Left ventricle myocardium inferior (tissue), 1 donor: Measurements from ENCODE around the gene RPS2. TPM values are rescaled to one million over a fixed set of nuclear protein-coding genes. Genes with fewer than 3 reads are reported as not detected.
"Not testable (repeated sequence)": the region's sequence is repeated elsewhere in the genome, so short reads cannot be mapped to it uniquely, and the experiment has no call there.

Source experiments
- DNase-seq: peaks from one replicate; pipeline ENCODE4 v3.0.0-alpha.2; 2020
- H3K27ac ChIP-seq: fragments of 200-600 bp; replicated peaks from 2 replicates; pipeline ENCODE4 v1.8.0; 2021
- H3K27me3 ChIP-seq: fragments of 200-600 bp; 2 replicates; pipeline ENCODE4 v1.8.0; 2021; ENCODE audit warnings: low read depth
- H3K36me3 ChIP-seq: fragments of 200-600 bp; 2 replicates; pipeline ENCODE4 v1.8.0; 2021
- H3K4me1 ChIP-seq: fragments of 200-600 bp; 2 replicates; pipeline ENCODE4 v1.8.0; 2021
- H3K4me3 ChIP-seq: fragments of 200-600 bp; 2 replicates; pipeline ENCODE4 v1.8.0; 2021; ENCODE audit warnings: mild to moderate bottlenecking, moderate library complexity
- H3K9me3 ChIP-seq: fragments of 200-600 bp; replicated peaks from 2 replicates; pipeline ENCODE4 v1.8.0; 2021
- intact Hi-C: fragments of 100-400 bp; cut with micrococcal nuclease; formaldehyde crosslinking; loops from one replicate; pipeline ENCODE4 v1.11.0; 2022
- total RNA-seq: library from RNA; stranded (reverse); fragmentation: NEBNext Ultra II Directional; extraction: Animal tissue kit (Norgen Biotek cat#: 25700); gene quantifications from one replicate; pipeline ENCODE4 v1.2.1, GENCODE V29; 2021
- TF ChIP-seq, protein P1 (sequence below): fragments of 200-600 bp; IDR thresholded peaks from 2 replicates; pipeline ENCODE4 v1.8.0; 2021; ENCODE audit warnings: antibody characterized with exemption, mild to moderate bottlenecking, borderline replicate concordance
- donor health status: DM: no; HTN: yes; CAD: no; lungs with severe emphysema.

Gene RPS2
- total RNA-seq, 1 donor from 2014 or later, result 753 TPM

DNA sequence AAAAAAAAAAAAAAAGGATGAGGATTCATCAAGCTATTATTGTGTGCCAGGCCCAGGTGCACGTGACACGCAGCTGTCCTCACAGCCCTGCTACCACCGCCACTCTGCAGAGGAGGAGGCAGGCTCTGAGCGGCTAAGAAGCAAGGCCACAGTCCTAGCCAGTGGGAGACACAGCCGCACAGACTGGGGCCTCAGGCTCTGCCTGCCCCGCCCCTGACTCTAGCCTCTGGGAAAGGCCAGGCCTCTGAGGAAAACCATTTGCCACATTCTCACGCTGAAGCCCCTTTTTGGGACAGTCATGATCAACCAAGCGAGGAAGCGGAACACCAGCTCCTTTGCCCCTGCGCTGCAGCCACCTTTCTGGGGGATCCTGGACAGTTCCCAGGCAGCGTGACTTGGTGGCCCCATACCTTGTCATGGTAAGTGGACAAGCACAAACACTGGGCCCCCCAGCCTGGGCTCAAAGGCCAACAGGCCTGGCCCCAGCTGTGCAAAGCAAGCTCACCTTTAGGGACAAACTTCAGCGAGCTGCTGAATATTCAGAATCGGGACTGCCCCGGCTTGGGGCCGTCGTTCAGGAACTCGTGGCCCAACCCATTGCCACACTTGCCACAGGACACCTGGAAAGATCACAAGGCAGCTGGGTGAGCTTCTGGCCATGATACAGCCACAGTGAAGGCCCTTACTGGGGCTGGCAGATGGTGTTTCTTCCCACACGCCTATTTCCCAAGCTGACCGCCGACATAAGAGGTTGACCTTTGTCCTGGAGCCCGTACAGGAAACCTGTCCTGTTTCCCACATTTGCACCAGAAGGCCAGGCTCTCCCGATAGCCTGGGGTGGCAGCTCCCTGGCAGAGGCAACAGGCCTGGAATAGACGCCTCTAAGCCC lies 24.1 kb downstream of the RPS2 start:
- Histone ChIP-seq H3K27ac (no peak overlapping the region), H3K9me3 (no peaks in the 10 kb centered on the region), H3K4me1 (peaks cover 27% of the 10 kb centered on the region), H3K36me3 (peaks cover 37% of the 10 kb centered on the region), H3K27me3 (no peaks in the 10 kb centered on the region), H3K4me3 (no peak overlapping the region)
- intact Hi-C loops, result no loop called here
- DNase-seq, result no peak
- TF ChIP-seq, protein P1, sequence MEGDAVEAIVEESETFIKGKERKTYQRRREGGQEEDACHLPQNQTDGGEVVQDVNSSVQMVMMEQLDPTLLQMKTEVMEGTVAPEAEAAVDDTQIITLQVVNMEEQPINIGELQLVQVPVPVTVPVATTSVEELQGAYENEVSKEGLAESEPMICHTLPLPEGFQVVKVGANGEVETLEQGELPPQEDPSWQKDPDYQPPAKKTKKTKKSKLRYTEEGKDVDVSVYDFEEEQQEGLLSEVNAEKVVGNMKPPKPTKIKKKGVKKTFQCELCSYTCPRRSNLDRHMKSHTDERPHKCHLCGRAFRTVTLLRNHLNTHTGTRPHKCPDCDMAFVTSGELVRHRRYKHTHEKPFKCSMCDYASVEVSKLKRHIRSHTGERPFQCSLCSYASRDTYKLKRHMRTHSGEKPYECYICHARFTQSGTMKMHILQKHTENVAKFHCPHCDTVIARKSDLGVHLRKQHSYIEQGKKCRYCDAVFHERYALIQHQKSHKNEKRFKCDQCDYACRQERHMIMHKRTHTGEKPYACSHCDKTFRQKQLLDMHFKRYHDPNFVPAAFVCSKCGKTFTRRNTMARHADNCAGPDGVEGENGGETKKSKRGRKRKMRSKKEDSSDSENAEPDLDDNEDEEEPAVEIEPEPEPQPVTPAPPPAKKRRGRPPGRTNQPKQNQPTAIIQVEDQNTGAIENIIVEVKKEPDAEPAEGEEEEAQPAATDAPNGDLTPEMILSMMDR, result no peak

DNA sequence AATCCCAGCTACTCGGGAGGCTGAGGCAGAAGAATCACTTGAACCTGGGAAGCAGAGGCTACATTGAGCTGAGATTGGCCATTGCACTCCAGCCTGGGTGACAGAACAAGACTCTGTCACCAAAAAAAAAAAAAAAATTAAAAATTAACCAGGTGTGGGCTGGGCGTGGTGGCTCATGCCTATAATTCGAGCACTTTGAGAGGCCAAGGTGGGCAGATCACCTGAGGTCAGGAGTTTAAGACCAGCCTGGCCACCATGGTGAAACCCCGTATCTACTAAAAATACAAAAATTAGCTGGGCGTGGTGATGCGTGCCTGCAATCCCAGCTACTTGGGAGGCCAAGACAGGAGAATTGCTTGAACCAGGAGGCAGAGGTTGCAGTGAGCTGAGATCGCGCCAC lies 24.8 kb downstream of the RPS2 start:
- H3K27me3 ChIP-seq, H3K4me3 ChIP-seq, H3K9me3 ChIP-seq, intact Hi-C loops, H3K27ac ChIP-seq, DNase-seq: not testable (repeated sequence)
- Histone ChIP-seq H3K4me1 (peaks cover 27% of the 10 kb centered on the region), H3K36me3 (peaks cover 37% of the 10 kb centered on the region)

- Histone ChIP-seq H3K9me3 (no peaks in the 10 kb centered on the region), H3K36me3 (peaks cover 37% of the 10 kb centered on the region), H3K27ac (no peak overlapping the region), H3K27me3 (no peaks in the 10 kb centered on the region), H3K4me3 (no peak overlapping the region), H3K4me1 (peaks cover 24% of the 10 kb centered on the region)
- TF ChIP-seq, protein P1, result no peak
- intact Hi-C loops, result no loop called here
- no peak for DNase-seq
Measured at GRCh38 chr16:1938910-1939309, 25.7 kb downstream of the RPS2 start.

DNA sequence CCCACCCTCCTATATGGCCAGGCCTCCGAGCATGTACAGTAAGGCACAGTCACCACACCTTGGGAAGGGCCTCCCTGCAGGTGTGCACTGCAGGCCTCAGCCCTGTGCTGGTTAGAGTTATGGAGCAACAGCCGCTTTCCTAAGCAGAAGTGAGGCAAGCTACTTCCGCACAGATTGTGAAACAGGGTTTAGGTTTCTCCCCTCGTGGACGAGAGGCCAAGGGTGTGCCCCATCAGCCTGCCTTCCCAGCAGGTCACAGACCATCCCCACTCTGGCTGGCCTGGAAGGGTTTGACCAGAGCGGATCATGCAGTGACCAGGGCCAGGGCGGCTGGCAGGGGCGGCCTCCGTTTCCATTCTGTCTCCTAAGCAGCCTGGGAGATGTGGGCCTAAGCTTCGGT lies 26.3 kb downstream of the RPS2 start:
- Histone ChIP-seq H3K9me3 (no peaks in the 10 kb centered on the region), H3K4me3 (no peak overlapping the region), H3K4me1 (peaks cover 19% of the 10 kb centered on the region), H3K36me3 (peaks cover 37% of the 10 kb centered on the region), H3K27me3 (no peaks in the 10 kb centered on the region), H3K27ac (no peak overlapping the region)
- no peak for DNase-seq
- TF ChIP-seq, protein P1, result no peak
- intact Hi-C loops, result no loop called here

DNA sequence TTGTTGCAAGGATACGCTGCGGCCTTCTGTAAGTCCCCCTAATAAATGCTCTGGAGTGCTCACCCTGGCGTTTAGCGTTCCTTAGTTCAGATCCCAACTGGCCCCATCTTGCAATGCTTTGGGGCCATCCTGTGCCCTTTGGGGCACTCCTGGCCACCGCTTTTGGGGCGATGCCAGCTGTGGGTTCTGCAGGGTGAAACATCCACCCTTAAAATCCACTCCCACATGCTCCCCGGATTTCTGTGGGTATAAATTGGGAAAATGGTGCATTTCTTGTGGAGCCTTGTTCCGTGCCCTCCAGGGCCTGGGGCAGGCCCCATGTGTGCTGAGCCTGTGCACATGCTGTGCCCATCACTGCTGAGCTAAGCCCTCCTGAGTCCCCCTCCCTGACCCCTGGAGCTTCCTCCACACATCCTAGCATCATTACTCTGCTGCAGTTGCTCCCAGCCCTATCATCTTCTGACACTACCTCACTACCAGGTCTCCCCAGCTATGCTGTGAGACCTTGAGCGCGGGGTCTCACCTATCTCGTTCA lies 27.6 kb downstream of the RPS2 start:
- H3K9me3 ChIP-seq, result no peaks in the 10 kb centered on the region
- no peaks in the 10 kb centered on the region for H3K27me3 ChIP-seq
- intact Hi-C loops, result no loop called here
- H3K36me3 ChIP-seq, result peaks cover 37% of the 10 kb centered on the region
- no peak overlapping the region for H3K27ac ChIP-seq
- peaks cover 8% of the 10 kb centered on the region for H3K4me1 ChIP-seq
- H3K4me3 ChIP-seq, result no peak overlapping the region
- TF ChIP-seq, protein P1, result no peak
- DNase-seq, result no peak

DNA sequence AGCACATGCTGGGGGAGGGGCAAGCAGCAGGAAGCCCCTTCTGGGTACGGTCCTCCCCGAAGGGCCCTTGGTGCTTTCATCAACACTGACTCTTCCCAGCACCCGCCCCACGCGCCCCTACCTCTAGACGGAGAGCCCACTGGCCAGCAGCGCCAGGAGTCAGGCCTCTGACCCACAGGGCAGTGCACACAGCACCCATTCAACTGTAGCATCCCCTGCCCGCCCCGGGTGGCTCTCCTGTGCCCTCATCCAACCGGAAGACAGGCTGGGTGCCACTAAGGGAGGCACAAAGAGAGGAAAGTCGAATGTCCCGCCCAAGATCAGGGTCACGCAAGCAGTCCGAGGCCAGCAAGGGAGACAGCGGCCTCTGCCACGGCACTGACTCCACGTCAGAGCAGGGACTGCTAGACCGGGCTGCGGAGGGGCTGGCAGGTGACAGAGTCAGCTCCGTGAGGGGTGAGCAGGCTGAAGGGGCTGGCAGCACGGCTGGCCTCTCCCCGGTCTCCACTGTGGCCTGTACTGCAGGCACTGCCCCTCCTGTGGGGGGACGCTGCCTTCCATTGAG lies 31.4 kb downstream of the RPS2 start:
- Histone ChIP-seq H3K9me3 (no peaks in the 10 kb centered on the region), H3K27me3 (no peaks in the 10 kb centered on the region), H3K27ac (no peak overlapping the region), H3K4me3 (no peak overlapping the region), H3K36me3 (peaks cover 8% of the 10 kb centered on the region), H3K4me1 (peaks cover 13% of the 10 kb centered on the region)
- no peak for DNase-seq
- TF ChIP-seq, protein P1, result no peak
- intact Hi-C loops, result no loop called here
